DOHH2 (cell line): ENCODE measurements around the gene KIAA1958.

Experiments
- H3F3A ChIP-seq: fragments of 200-600 bp; sonication (generic), shearing (Covaris generic); 2 replicates; pipeline ENCODE4 v1.6.0; 2016; ENCODE audit warnings: antibody characterized with exemption, mild to moderate bottlenecking; ENCODE audit not compliant: control insufficient read depth, insufficient read depth
- H3K27ac ChIP-seq: fragments of 200-600 bp; sonication (generic); 2 replicates; pipeline ENCODE4 v1.5.1; 2014; ENCODE audit warnings: low read depth, mild to moderate bottlenecking, low read length, moderate library complexity
- H3K27me3 ChIP-seq: fragments of 200-600 bp; sonication (generic); 2 replicates; pipeline ENCODE4 v1.6.1; 2014; ENCODE audit warnings: mild to moderate bottlenecking, low read length, mixed read lengths; ENCODE audit not compliant: control insufficient read depth
- H3K36me3 ChIP-seq: fragments of 200-600 bp; sonication (generic); 2 replicates; pipeline ENCODE4 v1.6.1; 2014; ENCODE audit warnings: mild to moderate bottlenecking, low read length, moderate library complexity, mixed read lengths; ENCODE audit not compliant: control insufficient read depth
- H3K4me1 ChIP-seq: fragments of 200-600 bp; sonication (generic); 2 replicates; pipeline ENCODE4 v1.6.1; 2014; ENCODE audit warnings: mild to moderate bottlenecking, low read length, mixed read lengths; ENCODE audit not compliant: control insufficient read depth
- H3K4me2 ChIP-seq: fragments of 200-600 bp; sonication (generic); 2 replicates; pipeline ENCODE4 v1.6.0; 2014; ENCODE audit warnings: mild to moderate bottlenecking, low read length, moderate library complexity
- H3K4me3 ChIP-seq: fragments of 200-600 bp; sonication (generic); 2 replicates; pipeline ENCODE4 v1.5.1; 2014; ENCODE audit warnings: mild to moderate bottlenecking, low read length, mixed read lengths
- H3K79me2 ChIP-seq: fragments of 200-600 bp; sonication (generic); 2 replicates; pipeline ENCODE4 v1.6.1; 2014; ENCODE audit warnings: mild to moderate bottlenecking, low read length, mixed read lengths; ENCODE audit not compliant: control insufficient read depth
- H3K9me2 ChIP-seq: fragments of 200-600 bp; sonication (generic); replicated peaks from 2 replicates; pipeline ENCODE4 v1.6.1; 2014; ENCODE audit warnings: mild to moderate bottlenecking, low read length, mixed read lengths; ENCODE audit not compliant: control insufficient read depth
- H3K9me3 ChIP-seq: fragments of 200-600 bp; sonication (generic); 2 replicates; pipeline ENCODE4 v1.6.1; 2014; ENCODE audit warnings: antibody characterized with exemption, low read length, mixed read lengths; ENCODE audit not compliant: control insufficient read depth, insufficient read depth
- H4K20me1 ChIP-seq: fragments of 200-600 bp; sonication (generic); 2 replicates; pipeline ENCODE4 v1.6.0; 2014; ENCODE audit warnings: low read depth, mild to moderate bottlenecking, antibody characterized with exemption, low read length, moderate library complexity; ENCODE audit not compliant: control insufficient read depth, insufficient read depth
- EZH2phosphoT487 ChIP-seq: fragments of 200-600 bp; sonication (generic); IDR thresholded peaks from 2 replicates; pipeline ENCODE4 v1.6.1; 2017; ENCODE audit warnings: borderline replicate concordance, mild to moderate bottlenecking, antibody characterized with exemption, low read length, moderate library complexity, mixed read lengths
- TF ChIP-seq, protein P1 (sequence below): fragments of 200-600 bp; sonication (generic); IDR thresholded peaks from one replicate; pipeline ENCODE4 v1.5.1; 2014; ENCODE audit warnings: antibody characterized with exemption, mild to moderate bottlenecking, low read depth, low read length; ENCODE audit not compliant: poor library complexity, severe bottlenecking

The KIAA1958 gene

DNA sequence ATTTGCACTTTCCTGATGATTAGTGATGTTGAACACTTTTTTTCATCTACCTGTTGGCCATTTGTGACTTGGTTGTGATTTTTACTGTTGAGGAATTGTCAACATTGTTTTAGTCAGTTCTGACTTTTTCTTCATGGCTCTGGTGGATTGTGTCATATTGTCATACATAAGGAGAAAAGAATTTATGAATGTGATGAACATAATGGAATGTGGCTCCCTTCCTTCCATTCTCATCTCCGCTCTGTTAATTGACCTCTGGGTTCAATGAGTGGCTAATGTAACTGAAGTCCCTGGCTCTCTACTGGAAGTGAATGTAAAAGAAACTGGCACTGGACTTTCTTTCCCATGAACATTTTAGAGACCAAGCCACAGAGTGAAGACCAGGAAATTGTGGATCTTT lies 49.2 kb downstream of the KIAA1958 start:
- no peak overlapping the region for H3K4me2 ChIP-seq

DNA sequence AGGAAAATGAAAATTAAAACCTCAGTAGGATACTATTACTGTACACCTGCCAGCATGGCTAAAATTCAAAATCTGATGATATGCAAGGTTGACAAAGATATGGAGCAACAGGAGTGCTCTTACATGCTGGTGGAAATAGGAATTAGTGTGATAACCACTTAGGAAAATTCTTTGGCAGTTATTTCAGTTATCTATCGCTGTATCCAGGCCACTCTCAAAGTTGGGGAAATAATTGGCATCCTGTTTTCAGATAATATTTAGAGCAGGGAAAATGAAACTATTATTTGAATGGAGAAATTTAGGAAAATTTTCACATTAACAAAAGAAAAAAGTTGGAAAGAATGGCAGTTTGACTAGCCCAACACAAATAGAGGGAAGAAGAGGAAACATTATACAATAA lies 50.9 kb downstream of the KIAA1958 start:
- H3F3A ChIP-seq: no peaks in the 10 kb centered on the region
- TF ChIP-seq EZH2phosphoT487: no peak
- TF ChIP-seq, protein P1, sequence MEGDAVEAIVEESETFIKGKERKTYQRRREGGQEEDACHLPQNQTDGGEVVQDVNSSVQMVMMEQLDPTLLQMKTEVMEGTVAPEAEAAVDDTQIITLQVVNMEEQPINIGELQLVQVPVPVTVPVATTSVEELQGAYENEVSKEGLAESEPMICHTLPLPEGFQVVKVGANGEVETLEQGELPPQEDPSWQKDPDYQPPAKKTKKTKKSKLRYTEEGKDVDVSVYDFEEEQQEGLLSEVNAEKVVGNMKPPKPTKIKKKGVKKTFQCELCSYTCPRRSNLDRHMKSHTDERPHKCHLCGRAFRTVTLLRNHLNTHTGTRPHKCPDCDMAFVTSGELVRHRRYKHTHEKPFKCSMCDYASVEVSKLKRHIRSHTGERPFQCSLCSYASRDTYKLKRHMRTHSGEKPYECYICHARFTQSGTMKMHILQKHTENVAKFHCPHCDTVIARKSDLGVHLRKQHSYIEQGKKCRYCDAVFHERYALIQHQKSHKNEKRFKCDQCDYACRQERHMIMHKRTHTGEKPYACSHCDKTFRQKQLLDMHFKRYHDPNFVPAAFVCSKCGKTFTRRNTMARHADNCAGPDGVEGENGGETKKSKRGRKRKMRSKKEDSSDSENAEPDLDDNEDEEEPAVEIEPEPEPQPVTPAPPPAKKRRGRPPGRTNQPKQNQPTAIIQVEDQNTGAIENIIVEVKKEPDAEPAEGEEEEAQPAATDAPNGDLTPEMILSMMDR: no peak
- no peak overlapping the region for H3K4me3 ChIP-seq
- H3K4me1 ChIP-seq: no peaks in the 10 kb centered on the region; the same call in 1 of the 2 replicates
- peaks cover 4% of the 10 kb centered on the region; the same call in 1 of the 2 replicates for H3K36me3 ChIP-seq
- no peaks in the 10 kb centered on the region for H4K20me1 ChIP-seq
- H3K27me3 ChIP-seq: no peaks in the 10 kb centered on the region
- peaks cover 3% of the 10 kb centered on the region; the same call in 1 of the 2 replicates for H3K9me3 ChIP-seq
- no peaks in the 10 kb centered on the region for H3K9me2 ChIP-seq
- H3K27ac ChIP-seq: no peak overlapping the region
- no peak overlapping the region for H3K4me2 ChIP-seq
- peaks cover 39% of the 10 kb centered on the region for H3K79me2 ChIP-seq

More for the DNA sequence above, 49.2 kb downstream of the KIAA1958 start:
- no peak overlapping the region for H3K4me3 ChIP-seq
- no peaks in the 10 kb centered on the region for H3K9me2 ChIP-seq
- H3K36me3 ChIP-seq: peaks cover 4% of the 10 kb centered on the region; the same call in 1 of the 2 replicates
- no peak overlapping the region for H3K27ac ChIP-seq
- H3K4me1 ChIP-seq: no peaks in the 10 kb centered on the region; the same call in 1 of the 2 replicates
- no peaks in the 10 kb centered on the region for H3K27me3 ChIP-seq
- peaks cover 3% of the 10 kb centered on the region; the same call in 1 of the 2 replicates for H3K9me3 ChIP-seq
- H3K79me2 ChIP-seq: peaks cover 44% of the 10 kb centered on the region
- no peaks in the 10 kb centered on the region for H3F3A ChIP-seq
- TF ChIP-seq EZH2phosphoT487: no peak
- TF ChIP-seq, protein P1: no peak
- H4K20me1 ChIP-seq: no peaks in the 10 kb centered on the region

GRCh38 chr9:112540800-112541199 lies 54.2 kb downstream of the KIAA1958 start:
- Histone ChIP-seq H3K27me3 (no peaks in the 10 kb centered on the region), H3K36me3 (peaks cover 4% of the 10 kb centered on the region; the same call in 1 of the 2 replicates), H3F3A (no peaks in the 10 kb centered on the region), H3K4me2 (no peak overlapping the region), H3K4me1 (no peaks in the 10 kb centered on the region; the same call in 1 of the 2 replicates), H3K79me2 (peaks cover 44% of the 10 kb centered on the region), H4K20me1 (no peaks in the 10 kb centered on the region), H3K4me3 (no peak overlapping the region), H3K9me2 (no peaks in the 10 kb centered on the region), H3K9me3 (peaks cover 3% of the 10 kb centered on the region; the same call in 1 of the 2 replicates), H3K27ac (no peak overlapping the region)
- TF ChIP-seq EZH2phosphoT487: no peak
- TF ChIP-seq, protein P1: no peak
